Stimulated activated CD4-positive, alpha-beta T cell treated with anti-CD3 and anti-CD28 coated beads, Interleukin-12 subunit alpha, Interleukin-12 subunit beta, amount 100 ng/mL, for 4 hours (primary cell): ENCODE data around the gene DGKI.

ENCODE experiments used
- DNase-seq: peaks from one replicate; pipeline ENCODE4 v3.0.0-alpha.2; 2020

DGKI gene

DNA sequence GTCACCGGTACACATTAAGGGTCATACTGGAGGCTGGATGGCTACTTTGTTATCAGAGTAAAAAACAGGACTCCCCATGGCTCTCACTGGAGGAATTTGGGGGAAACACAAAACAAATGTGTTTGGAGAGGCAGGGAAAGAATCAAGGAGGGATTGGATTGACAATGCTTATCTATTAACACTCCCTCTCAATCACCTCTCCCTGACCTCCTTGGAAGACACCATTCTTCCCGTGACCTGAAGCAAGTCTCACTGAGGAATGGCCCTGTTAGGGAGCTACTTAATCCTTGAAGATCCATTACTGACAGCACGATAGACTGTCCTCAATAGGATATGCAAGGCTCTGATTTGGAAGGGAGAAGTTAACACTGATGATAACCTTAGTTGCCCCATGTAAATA lies 261.2 kb downstream of the DGKI start:
- no peak for DNase-seq

DNA sequence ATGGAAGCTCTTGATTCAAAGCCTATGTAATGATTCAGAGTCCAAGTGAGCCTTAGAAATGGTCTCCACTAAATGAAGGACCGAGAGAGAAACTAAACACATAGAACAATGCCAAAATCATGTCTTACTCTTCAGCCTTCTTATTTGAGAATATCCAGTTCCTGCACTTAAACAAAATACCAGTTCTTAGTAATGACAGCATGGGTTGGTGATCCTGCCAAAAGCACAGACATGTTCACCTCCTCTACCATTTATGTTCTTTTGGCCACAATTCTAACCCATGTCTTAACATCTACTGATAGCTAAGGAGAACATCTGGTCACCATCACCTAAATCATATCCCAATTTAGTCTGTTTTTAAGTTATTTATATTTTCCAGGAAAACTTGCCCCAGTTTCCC lies 263.6 kb downstream of the DGKI start:
- DNase-seq: no peak

GRCh38 chr7:137579913-137580640 lies 266.7 kb downstream of the DGKI start:
- no peak for DNase-seq

DNA sequence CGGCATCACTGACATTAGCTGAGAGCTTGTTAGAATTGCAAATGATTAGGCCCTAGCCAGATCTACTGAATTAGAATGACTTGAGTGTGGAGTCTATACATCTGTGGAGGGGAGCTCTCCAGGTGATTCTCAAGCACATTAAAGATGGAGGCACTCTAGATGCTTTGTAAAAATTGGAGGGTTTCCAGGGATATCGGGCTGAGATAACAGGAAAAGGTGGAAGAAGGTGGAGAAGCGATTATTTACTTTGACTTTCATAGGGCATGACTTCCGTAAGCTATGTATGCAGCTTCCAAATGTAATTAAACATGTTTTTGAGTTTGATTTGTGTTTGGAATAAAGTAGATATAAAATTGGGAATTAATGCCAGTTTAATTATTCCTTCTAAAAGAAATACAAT lies 268.2 kb downstream of the DGKI start:
- DNase-seq: no peak

- no peak for DNase-seq
These were observed 269.6 kb downstream of the DGKI start for GRCh38 chr7:137577184-137577583.

DNA sequence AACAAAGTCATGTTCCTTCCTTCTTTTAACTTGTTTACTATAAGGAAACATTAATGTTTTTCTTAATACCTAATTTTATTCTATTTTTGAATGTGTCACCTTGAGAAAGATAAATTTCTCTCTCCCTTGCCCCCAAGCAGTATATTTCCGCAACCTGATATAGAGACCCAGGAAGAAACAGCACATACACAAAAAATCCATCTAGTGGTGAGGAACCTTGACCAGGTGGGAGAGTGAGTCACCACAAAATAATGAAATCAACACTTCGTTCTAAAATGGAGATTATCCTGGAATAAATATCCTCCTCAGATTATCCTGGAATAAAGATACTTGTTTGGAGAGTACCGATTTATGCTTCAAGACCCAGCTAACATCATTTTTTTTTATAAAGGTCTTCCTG lies 270.3 kb downstream of the DGKI start:
- no peak for DNase-seq

- DNase-seq: no peak
These were observed 272.0 kb downstream of the DGKI start for GRCh38 chr7:137574812-137575211.

DNA sequence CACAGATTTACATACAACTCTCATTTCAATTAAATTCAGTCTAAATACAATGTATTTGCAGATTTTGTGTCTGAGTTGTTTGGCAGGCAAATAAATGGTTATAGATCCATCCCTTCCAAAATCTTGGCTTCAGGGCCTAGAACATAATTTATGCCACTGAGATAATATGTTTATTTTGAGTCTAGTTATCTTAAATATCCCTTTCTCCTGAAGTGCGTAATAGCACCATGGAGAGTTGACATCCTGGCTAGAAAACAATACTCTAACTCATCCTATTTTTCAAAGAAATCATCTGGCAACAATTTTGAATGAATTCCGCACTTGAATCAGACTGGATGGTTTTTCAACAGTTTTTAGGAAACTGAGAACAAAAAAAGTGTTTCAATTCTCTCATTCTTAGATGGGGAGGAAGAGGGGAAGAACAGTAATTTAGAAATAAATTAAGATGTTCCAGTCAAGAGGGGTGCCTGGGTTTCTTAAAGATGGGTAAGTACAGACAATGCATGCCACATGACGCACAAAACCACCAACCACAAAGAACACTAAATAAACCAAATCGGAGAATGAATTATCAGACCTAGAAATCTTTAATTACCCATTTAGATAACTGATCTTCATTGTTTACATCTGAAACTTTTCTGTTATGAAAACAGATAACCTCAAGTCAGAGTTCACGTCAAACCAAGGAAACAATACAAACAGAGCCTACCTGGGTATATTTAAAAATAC lies 274.6 kb downstream of the DGKI start:
- no peak for DNase-seq

DNA sequence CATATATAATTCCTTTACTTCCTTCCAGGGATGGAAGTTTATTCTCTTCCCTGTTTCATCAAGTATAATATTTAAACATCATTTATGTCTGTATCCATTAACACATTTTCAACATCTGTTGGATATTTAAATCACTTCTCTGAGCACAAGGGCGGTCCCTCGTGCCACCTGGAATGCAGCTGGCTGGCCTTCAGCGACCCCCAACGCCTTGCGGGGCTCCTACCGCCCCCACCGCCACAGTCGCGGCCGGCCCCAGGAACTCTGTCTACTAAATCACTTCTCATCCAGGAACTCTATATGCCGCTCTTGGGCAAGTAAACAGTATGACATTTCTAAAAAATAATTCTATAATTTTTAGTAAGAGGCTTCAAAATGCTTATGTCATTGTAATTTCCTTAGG lies 282.1 kb downstream of the DGKI start:
- no peak for DNase-seq

- DNase-seq: no peak
These were observed 282.8 kb downstream of the DGKI start for GRCh38 chr7:137563981-137564380.

DNA sequence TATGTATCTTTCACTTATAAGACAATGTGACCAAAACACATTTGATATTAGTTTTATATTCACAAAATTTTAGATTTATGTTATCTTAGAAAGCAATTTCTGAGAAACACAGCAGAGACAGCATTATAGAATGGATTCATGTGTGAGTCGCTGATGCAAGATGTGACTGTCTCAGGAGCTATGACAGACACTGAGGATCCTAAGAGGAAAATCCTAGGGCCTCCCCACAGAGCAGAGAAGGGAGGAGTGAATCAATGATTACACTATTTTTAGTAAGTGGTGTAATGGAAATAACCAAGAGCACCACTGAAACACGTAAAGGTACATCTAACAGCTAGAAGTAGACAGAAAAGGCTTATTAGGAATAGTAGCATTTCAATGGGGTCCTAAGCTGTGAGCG lies 299.3 kb downstream of the DGKI start:
- DNase-seq: no peak

DNA sequence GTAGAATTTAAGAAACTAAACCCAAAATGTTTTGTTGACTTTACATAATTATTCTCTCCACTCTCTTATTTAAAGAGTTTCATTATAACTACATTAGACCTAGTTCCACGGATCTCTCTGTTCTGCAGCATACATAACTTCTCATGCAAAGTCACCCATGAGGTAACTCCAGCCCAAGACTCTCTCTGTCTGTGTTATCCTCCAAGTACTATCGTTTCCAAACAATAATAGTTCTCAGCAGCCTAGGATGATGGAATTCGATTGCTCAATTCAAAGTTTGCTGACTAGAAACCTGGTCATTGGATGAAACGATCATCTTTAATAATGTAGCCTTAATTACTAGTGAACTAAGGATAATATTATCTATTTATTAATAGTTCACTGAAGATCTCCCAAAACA lies 300.1 kb downstream of the DGKI start:
- no peak for DNase-seq

DNA sequence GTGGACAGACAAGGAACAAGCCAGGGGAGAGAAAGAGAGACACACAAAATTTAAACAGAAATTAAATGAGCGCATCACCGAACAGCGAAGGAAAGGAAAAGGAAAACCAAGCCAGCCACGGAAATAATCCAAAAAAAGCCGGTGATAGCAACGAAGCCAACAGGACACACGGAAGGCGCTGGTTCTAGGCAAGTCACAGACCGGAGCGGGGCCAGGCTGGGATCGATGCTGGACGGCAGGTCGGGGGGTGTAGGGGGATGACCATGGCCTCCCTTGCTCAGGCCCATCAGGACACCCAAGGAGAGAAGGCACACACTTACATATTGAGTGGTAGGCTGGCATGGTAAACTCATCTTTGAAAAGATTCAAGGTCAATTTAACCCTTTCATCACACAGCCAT lies 300.8 kb downstream of the DGKI start:
- no peak for DNase-seq

GRCh38 chr7:137545059-137545716 lies 301.6 kb downstream of the DGKI start:
- no peak for DNase-seq

DNA sequence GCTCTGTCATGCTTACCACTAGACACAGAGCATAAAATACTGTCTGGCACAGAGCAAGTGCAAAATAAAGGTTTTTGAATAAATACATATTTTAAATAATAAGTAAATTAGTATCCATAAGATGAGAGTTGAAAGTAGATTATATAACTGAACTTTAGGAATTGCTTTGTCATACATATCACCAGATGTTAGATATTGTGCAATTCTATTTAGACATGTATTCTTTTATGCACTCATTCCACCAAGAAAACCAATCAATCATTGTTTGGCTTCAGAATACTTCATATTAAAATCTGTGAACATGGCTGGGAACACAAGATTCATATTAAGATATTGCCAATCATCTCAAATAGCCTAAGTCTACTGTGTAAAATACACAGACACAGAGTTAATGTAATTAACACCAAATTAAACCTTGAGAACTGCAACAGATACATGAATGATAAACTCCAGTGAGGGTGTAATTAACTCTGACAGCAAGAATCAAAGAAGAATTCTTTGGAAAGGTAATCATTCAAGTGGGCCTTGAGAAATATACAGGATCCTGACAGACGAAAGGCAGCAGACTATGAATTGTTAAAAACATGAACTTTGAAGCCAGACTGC lies 302.2 kb downstream of the DGKI start:
- no peak for DNase-seq

GRCh38 chr7:137539111-137539715 lies 307.6 kb downstream of the DGKI start:
- DNase-seq: no peak

DNA sequence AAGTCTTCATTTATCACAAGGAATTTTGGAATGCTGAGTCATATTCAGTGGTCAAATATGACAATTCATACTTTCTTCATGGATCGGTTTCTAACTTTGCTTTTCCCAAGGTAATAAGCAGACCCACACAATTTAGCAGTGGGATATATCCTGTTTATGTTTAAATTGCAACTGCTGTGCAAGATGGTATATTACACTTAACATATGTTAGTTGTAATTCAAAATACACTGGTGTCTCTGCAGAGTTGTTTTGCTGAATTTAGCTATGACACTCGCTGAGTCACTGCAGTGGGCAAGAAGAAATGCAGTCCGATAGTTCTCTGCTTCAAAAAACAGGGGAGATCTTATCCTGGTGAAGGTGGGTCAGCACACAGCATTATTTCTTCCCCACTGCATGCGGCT lies 308.4 kb downstream of the DGKI start:
- DNase-seq: no peak

- DNase-seq: no peak
These were observed 311.2 kb downstream of the DGKI start for GRCh38 chr7:137535579-137535978.

- DNase-seq: no peak
These were observed 315.1 kb downstream of the DGKI start for GRCh38 chr7:137531671-137532070.

DNA sequence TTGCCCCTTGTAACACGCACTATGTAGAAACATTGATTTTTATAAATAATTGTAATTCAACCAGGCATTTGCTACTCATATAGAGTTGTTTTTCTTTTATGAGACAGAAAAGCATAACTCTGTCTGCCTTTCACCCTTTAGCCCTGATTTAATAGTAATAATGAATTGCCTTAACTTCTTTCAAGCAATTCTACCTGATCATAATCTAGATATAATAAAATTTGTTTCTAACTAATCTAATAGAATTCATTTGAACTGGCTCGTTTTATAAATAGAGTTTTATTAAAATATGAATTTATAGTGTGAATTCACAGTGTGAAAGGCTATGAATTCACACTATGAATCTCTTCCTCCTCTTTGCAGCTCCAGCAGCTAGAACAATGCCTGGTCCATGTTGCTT lies 319.1 kb downstream of the DGKI start:
- DNase-seq: no peak

GRCh38 chr7:137523171-137523570 lies 323.6 kb downstream of the DGKI start:
- DNase-seq: no peak

DNA sequence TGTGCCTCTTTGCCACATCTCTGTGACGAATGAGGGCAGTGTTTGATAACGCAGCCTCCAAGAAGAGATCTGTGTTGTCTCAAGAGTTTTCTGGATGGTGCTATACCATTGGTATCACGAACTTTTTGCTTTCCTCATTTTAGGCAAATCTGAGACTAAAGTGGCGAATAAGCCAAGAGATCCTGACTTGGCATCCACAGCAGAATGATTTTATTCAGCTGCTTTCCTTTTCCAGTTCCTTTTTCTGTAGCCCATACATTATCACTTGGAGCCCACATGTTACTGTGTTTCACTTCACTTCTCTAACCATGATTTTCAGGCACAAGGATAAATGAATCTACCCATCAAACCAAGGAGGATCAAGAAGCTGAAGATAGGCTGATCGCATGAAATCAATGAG lies 325.3 kb downstream of the DGKI start:
- no peak for DNase-seq

- DNase-seq: no peak
These were observed 326.8 kb downstream of the DGKI start for GRCh38 chr7:137519947-137520346.
